Ishikawa (cell line): ENCODE measurements around the gene SAMD14.

Experiments used
- EGR1 ChIP-seq: IDR thresholded peaks from 2 replicates; pipeline ENCODE4 v1.6.1; 2012
- EP300 ChIP-seq: IDR thresholded peaks from 2 replicates; pipeline ENCODE4 v1.6.1; 2012; ENCODE audit warnings: borderline replicate concordance
- RAD21 ChIP-seq: IDR thresholded peaks from 2 replicates; pipeline ENCODE4 v1.6.1; 2012; ENCODE audit warnings: low read depth
- TF ChIP-seq, protein P1 (sequence below): IDR thresholded peaks from 2 replicates; pipeline ENCODE4 v1.6.1; 2012

DNA sequence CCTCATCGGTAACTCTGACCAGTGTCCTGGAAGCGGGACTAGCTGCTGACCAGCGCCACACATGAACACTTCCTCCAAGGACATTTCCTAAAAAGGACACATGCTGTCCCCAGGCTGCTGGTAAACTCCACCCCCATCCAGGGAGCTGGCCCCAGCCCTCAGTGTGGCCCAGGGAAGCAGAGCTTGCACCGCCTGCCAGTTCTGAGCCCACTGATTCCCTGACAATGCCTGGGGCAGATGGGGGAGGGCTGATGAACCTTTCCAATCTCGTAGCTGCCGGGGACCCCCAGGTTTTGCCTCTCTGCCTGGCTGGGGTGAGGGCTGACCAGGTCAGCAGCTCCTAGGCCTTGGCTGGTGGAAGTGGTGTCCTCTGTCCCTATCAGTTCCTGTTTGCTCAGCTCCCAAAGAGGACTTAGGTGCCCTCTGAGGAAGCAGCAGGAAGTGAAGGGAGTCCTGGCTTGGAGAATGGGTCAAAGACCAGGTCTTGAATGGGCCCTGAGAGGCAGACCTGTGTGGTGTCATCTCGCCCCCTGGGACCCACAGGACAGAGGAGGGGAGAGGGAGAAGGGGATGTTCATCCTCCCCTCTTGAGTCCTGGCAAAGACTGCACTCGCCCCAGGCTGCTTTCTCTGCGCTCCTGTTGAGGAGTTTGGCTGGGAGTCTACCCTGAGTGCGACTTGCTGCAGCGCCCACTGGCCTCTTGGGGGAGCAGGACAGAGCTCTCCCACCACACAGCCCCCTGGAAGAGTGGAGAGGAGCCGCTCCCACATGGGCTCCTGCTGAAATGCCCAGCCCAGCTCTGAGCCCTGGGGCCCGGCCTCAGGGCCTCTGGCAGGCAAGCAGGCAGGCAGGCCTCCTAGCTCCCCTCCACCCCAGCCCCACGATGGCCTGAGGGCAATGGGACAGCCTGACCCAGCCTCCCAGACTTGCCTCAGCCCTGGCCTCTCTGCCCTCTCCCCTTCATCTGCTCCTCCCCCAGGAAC lies 18.0 kb downstream of the SAMD14 start:
- TF ChIP-seq RAD21 = no peak
- TF ChIP-seq, protein P1, sequence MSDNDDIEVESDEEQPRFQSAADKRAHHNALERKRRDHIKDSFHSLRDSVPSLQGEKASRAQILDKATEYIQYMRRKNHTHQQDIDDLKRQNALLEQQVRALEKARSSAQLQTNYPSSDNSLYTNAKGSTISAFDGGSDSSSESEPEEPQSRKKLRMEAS = no peak
- TF ChIP-seq EP300 = no peak
- no peak for TF ChIP-seq EGR1
